GM18861 (cell line): ENCODE measurements around the gene SCGB1D4.
"Not testable (repeated sequence)": the region's sequence is repeated elsewhere in the genome, so short reads cannot be mapped to it uniquely, and the experiment has no call there.

Experiments
- ATAC-seq: cut with Tn5 transposase; IDR thresholded peaks from one replicate; pipeline ENCODE4 v1.9.1; 2021; ENCODE audit not compliant: unreplicated experiment

Gene SCGB1D4

GRCh38 chr11:62298975-62299374, at the start of gene SCGB1D4:
TSS of gene SCGB1D4 (minus strand) at chr11:62299075. CDS start at chr11:62299010, 65 bp downstream.
- no peak for ATAC-seq

GRCh38 chr11:62345861-62346260, 47.0 kb upstream of the SCGB1D4 start:
- ATAC-seq, result no peak

GRCh38 chr11:62344210-62344609, 45.3 kb upstream of the SCGB1D4 start:
- no peak for ATAC-seq

- ATAC-seq, result not testable (repeated sequence)
Observed at GRCh38 chr11:62343646-62344190, 44.8 kb upstream of the SCGB1D4 start.

- ATAC-seq, result no peak
Observed at GRCh38 chr11:62341588-62341987, 42.7 kb upstream of the SCGB1D4 start.

GRCh38 chr11:62340269-62340901, 41.5 kb upstream of the SCGB1D4 start:
- no peak for ATAC-seq

GRCh38 chr11:62338218-62338617, 39.3 kb upstream of the SCGB1D4 start:
- ATAC-seq, result no peak

- no peak for ATAC-seq
Observed at GRCh38 chr11:62337303-62338181, 38.7 kb upstream of the SCGB1D4 start, which contains the start of gene ASRGL1. TSS of gene ASRGL1 (plus strand) at chr11:62337448. CDS start at chr11:62337978, 530 bp downstream.

- ATAC-seq, result not testable (repeated sequence)
Observed at GRCh38 chr11:62336949-62337302, 38.1 kb upstream of the SCGB1D4 start.

- ATAC-seq, result no peak
Observed at GRCh38 chr11:62333768-62334167, 34.9 kb upstream of the SCGB1D4 start.

GRCh38 chr11:62331264-62331663, 32.4 kb upstream of the SCGB1D4 start:
- ATAC-seq, result not testable (repeated sequence)

- not testable (repeated sequence) for ATAC-seq
Observed at GRCh38 chr11:62327541-62327940, 28.7 kb upstream of the SCGB1D4 start.

GRCh38 chr11:62326719-62327118, 27.8 kb upstream of the SCGB1D4 start:
- not testable (repeated sequence) for ATAC-seq

- ATAC-seq, result not testable (repeated sequence)
Observed at GRCh38 chr11:62325781-62326180, 26.9 kb upstream of the SCGB1D4 start.

GRCh38 chr11:62324731-62325556, 26.1 kb upstream of the SCGB1D4 start:
- ATAC-seq, result no peak

- ATAC-seq, result no peak
Observed at GRCh38 chr11:62322524-62322923, 23.6 kb upstream of the SCGB1D4 start.

- no peak for ATAC-seq
Observed at GRCh38 chr11:62315431-62315830, 16.6 kb upstream of the SCGB1D4 start.

GRCh38 chr11:62309991-62310390, 11.1 kb upstream of the SCGB1D4 start:
- no peak for ATAC-seq

- ATAC-seq, result no peak
Observed at GRCh38 chr11:62307950-62308349, 9.1 kb upstream of the SCGB1D4 start.

GRCh38 chr11:62306227-62306626, 7.4 kb upstream of the SCGB1D4 start:
- no peak for ATAC-seq

- no peak for ATAC-seq
Observed at GRCh38 chr11:62295504-62295903, 3.4 kb downstream of the SCGB1D4 start.
